ENCODE measurements around the gene UMODL1. TPM values are rescaled to one million over a fixed set of nuclear protein-coding genes. Genes with fewer than 3 reads are reported as not detected.

The UMODL1 gene
- polyA plus RNA-seq, 3 donors, result not detected

- WGBS, 3 donors, result 94 to 97% (median 96%) methylated on average over 6 of the region's 6 CpGs
- no peak overlapping the region for H3K27ac ChIP-seq (ENCODE audit: low read depth, low read length)
Measured at GRCh38 chr21:42183374-42184266, 112.5 kb downstream of the UMODL1 start.

GRCh38 chr21:42186591-42186990 is 115.5 kb downstream of the UMODL1 start:
- H3K27ac ChIP-seq (ENCODE audit: low read depth, low read length), result no peak overlapping the region
- 64 to 75% (median 71%) methylated on average over 2 of the region's 2 CpGs for WGBS, 3 donors

GRCh38 chr21:42187976-42188653 is 117.0 kb downstream of the UMODL1 start:
- 37 to 67% (median 40%) methylated on average over 8 of the region's 8 CpGs for WGBS, 3 donors
- no peak overlapping the region for H3K27ac ChIP-seq (ENCODE audit: low read depth, low read length)

- 71 to 83% (median 75%) methylated on average over 4 of the region's 4 CpGs for WGBS, 3 donors
- H3K27ac ChIP-seq (ENCODE audit: low read depth, low read length), result no peak overlapping the region
Measured at GRCh38 chr21:42188663-42189062, 117.5 kb downstream of the UMODL1 start.

- 46 to 59% (median 54%) methylated on average over 1 of the region's 1 CpG for WGBS, 3 donors
- no peak overlapping the region for H3K27ac ChIP-seq (ENCODE audit: low read depth, low read length)
Measured at GRCh38 chr21:42189431-42189830, 118.3 kb downstream of the UMODL1 start.

- H3K27ac ChIP-seq (ENCODE audit: low read depth, low read length), result no peak overlapping the region
- 77 to 85% (median 84%) methylated on average over 11 of the region's 11 CpGs for WGBS, 3 donors
Measured at GRCh38 chr21:42189860-42190485, 118.9 kb downstream of the UMODL1 start.

GRCh38 chr21:42190486-42190863 is 119.4 kb downstream of the UMODL1 start:
- 92 to 96% (median 94%) methylated on average over 8 of the region's 8 CpGs for WGBS, 3 donors

GRCh38 chr21:42191064-42191463 is 119.9 kb downstream of the UMODL1 start:
- WGBS, 3 donors, result 84 to 96% (median 95%) methylated on average over 5 of the region's 5 CpGs
- H3K27ac ChIP-seq (ENCODE audit: low read depth, low read length), result no peak overlapping the region

More at GRCh38 chr21:42190486-42190863, 119.4 kb downstream of the UMODL1 start:
- H3K27ac ChIP-seq (ENCODE audit: low read depth, low read length), result no peak overlapping the region

GRCh38 chr21:42191696-42192595 is 120.8 kb downstream of the UMODL1 start:
- no peak overlapping the region for H3K27ac ChIP-seq (ENCODE audit: low read depth, low read length)
- WGBS, 3 donors, result 58 to 68% (median 65%) methylated on average over 21 of the region's 21 CpGs

Other genes with a start within 250 kb of the UMODL1 start
- gene PRDM15, start 192.0 kb upstream of the UMODL1 start, polyA plus RNA-seq, result 1 to 10 TPM; 1.4 to 3.0 (median 2.2) TPM
- gene C2CD2, start 117.3 kb upstream of the UMODL1 start, polyA plus RNA-seq, result 10 to 100 TPM in 2 of 3 donors, 1 to 10 TPM in 1; 9.1 to 52.1 (median 14.8) TPM
- gene ZBTB21, start 61.0 kb upstream of the UMODL1 start, polyA plus RNA-seq, result 10 to 100 TPM in 1 of 3 donors, 1 to 10 TPM in 2; 1.9 to 11.0 (median 8.4) TPM
- 10 to 100 TPM in 2 of 3 donors, 1 to 10 TPM in 1; 3.4 to 11.2 (median 10.9) TPM for gene ABCG1, start 147.8 kb downstream of the UMODL1 start, polyA plus RNA-seq
- gene TFF3, start 244.1 kb downstream of the UMODL1 start, polyA plus RNA-seq, result 10 to 100 TPM in 2 of 3 donors, 1 to 10 TPM in 1; 4.1 to 99.3 (median 21.7) TPM

Measured in adipose tissue (tissue), 3 donors.